Astrocyte of the spinal cord (primary cell): Measurements from ENCODE around the gene PDHX.
A peak's percentile ranks its signal among the peaks of the same experiment; 100 is the strongest.
"Not testable (repeated sequence)": the region's sequence is repeated elsewhere in the genome, so short reads cannot be mapped to it uniquely, and the experiment has no call there.

Source experiments
- DNase-seq: peaks from one replicate; pipeline ENCODE4 v3.0.0; 2011; ENCODE audit warnings: low read depth, low spot score
- H3K4me3 ChIP-seq: 2 replicates; pipeline ENCODE4 v1.5.1; 2011; ENCODE audit warnings: low read depth, mild to moderate bottlenecking, low read length, moderate library complexity
- CTCF ChIP-seq: IDR thresholded peaks from 2 replicates; pipeline ENCODE4 v1.5.1; 2012; ENCODE audit warnings: low read depth, mild to moderate bottlenecking, low read length, inconsistent platforms
- in situ Hi-C: cut with HindIII; loops from 2 replicates; pipeline ENCODE4 v1.10.0; 2017; ENCODE audit warnings: low sequenced_read_pairs

The PDHX gene

GRCh38 chr11:35016916-35017315 lies 100.5 kb downstream of the PDHX start:
- no peak overlapping the region for H3K4me3 ChIP-seq
- no peak for DNase-seq
- in situ Hi-C loops, result no loop called here
- no peak for TF ChIP-seq CTCF

GRCh38 chr11:35017528-35018342 lies 101.3 kb downstream of the PDHX start:
- no peak for TF ChIP-seq CTCF
- in situ Hi-C loops, result no loop called here
- no peak overlapping the region for H3K4me3 ChIP-seq
- peak; percentile 64 for DNase-seq

DNA sequence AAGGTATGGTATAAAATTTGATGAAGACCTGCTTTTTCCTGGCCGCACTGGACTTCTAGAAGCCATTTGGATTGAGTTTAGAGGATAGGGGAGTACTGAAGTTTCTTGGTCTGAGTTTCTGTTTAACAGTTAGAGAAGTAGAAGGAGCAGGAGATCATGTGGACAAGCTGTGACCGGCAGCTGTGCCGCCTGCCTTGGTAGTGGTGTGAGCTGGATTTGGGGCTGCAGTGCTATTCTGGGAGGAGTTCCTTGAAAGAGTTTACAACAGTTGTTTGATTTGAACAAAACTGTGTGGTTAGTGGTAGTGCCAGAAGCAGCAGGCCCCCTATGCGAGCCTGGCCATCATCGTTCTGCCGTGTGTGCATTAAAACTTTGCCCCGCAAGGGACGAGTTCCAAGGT lies 105.2 kb downstream of the PDHX start:
- in situ Hi-C loops, result no loop called here
- no peak for DNase-seq
- no peak overlapping the region for H3K4me3 ChIP-seq
- TF ChIP-seq CTCF, result no peak

DNA sequence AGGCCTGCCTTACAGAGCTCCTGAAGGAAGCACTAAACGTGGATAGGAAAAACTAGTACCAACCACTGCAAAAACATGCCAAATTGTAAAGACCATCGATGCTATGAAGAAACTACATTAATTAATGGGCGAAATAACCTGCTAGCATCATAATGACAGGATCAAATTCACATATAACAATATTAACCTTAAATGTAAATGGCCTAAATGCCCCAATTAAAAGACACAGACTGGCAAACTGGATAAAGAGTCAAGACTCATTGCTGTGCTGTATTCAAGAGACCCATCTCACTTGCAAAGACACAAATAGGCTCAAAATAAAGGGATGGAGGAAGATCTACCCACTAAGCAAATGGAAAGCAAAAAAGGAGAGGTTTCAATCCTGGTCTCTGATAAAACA lies 107.5 kb downstream of the PDHX start:
- DNase-seq, in situ Hi-C loops: not testable (repeated sequence)

DNA sequence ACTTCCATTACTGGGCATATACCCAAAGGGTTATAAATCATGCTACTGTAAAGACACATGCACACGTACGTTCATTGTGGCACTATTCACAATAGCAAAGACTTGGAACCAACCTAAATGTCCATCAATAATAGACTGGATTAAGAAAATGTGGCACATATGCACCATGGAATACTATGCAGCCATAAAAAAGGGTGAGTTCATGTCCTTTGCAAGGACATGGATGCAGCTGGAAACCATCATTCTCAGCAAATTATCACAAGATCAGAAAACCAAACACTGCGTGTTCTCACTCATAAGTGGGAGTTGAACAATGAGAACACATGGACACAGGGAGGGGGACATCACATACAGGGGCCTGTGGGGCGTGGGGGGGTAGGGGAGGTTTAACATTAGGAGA lies 111.6 kb downstream of the PDHX start:
- in situ Hi-C loops, DNase-seq, H3K4me3 ChIP-seq: not testable (repeated sequence)

More for the DNA sequence above, 107.5 kb downstream of the PDHX start:
- H3K4me3 ChIP-seq, result not testable (repeated sequence)

GRCh38 chr11:35029979-35030682 lies 113.7 kb downstream of the PDHX start:
- DNase-seq, result peak; percentile 80
- H3K4me3 ChIP-seq, result no peak overlapping the region
- no peak for TF ChIP-seq CTCF
- in situ Hi-C loops, result no loop called here

- no peak for TF ChIP-seq CTCF
- H3K4me3 ChIP-seq, result no peak overlapping the region
- in situ Hi-C loops, result no loop called here
- DNase-seq, result peak; percentile 97
Measured at GRCh38 chr11:35030716-35031213, 114.3 kb downstream of the PDHX start.
